Activated T-helper 17 cell treated with anti-CD3 and anti-CD28 coated beads, Interleukin-2, amount 50 U/mL, for 72 hours (primary cell): ENCODE results near the gene GFRA4. TPM values are rescaled to one million over a fixed set of nuclear protein-coding genes. Genes with fewer than 3 reads are reported as not detected.
"Not testable (repeated sequence)": the region's sequence is repeated elsewhere in the genome, so short reads cannot be mapped to it uniquely, and the experiment has no call there.

ENCODE experiments used
- ATAC-seq: fragments of 150-1000 bp; cut with Tn5 transposase; replicated peaks from 2 replicates; pipeline ENCODE4 v1.10.0; 2021; ENCODE audit warnings: mild to moderate bottlenecking, moderate library complexity
- H3K27ac Mint-ChIP-seq: one replicate; pipeline ENCODE4 v1.8.0; 2022; ENCODE audit warnings: mixed read lengths
- H3K27me3 Mint-ChIP-seq: one replicate; pipeline ENCODE4 v1.8.0; 2022; ENCODE audit warnings: mixed read lengths
- H3K36me3 Mint-ChIP-seq: one replicate; pipeline ENCODE4 v1.8.0; 2022; ENCODE audit warnings: low read depth, mild to moderate bottlenecking, mixed read lengths
- H3K4me1 Mint-ChIP-seq: one replicate; pipeline ENCODE4 v1.8.0; 2022; ENCODE audit warnings: mixed read lengths
- H3K4me3 Mint-ChIP-seq: one replicate; pipeline ENCODE4 v1.8.0; 2022; ENCODE audit warnings: mild to moderate bottlenecking, mixed read lengths
- H3K9me3 Mint-ChIP-seq: one replicate; pipeline ENCODE4 v1.8.0; 2022; ENCODE audit warnings: mixed read lengths
- total RNA-seq, 2 donors: library from RNA; stranded (reverse); gene quantifications; one replicate each; pipeline ENCODE4 v1.2.3, GENCODE V29; 2022

Gene GFRA4
- total RNA-seq, 2 donors from 2014 or later: not detected

GRCh38 chr20:3635346-3635745, 27.9 kb downstream of the GFRA4 start:
- Mint-ChIP-seq H3K4me3 (no peak overlapping the region), H3K36me3 (peaks cover 11% of the 10 kb centered on the region), H3K4me1 (no peaks in the 10 kb centered on the region), H3K9me3 (no peaks in the 10 kb centered on the region), H3K27ac (no peak overlapping the region), H3K27me3 (no peaks in the 10 kb centered on the region)
- ATAC-seq: no peak

GRCh38 chr20:3633913-3634478, 29.2 kb downstream of the GFRA4 start:
- no peaks in the 10 kb centered on the region for H3K27me3 Mint-ChIP-seq
- H3K4me3 Mint-ChIP-seq: no peak overlapping the region
- no peak overlapping the region for H3K27ac Mint-ChIP-seq
- no peak for ATAC-seq
- no peaks in the 10 kb centered on the region for H3K9me3 Mint-ChIP-seq
- no peaks in the 10 kb centered on the region for H3K4me1 Mint-ChIP-seq
- peaks cover 10% of the 10 kb centered on the region for H3K36me3 Mint-ChIP-seq

GRCh38 chr20:3632311-3633004, 30.7 kb downstream of the GFRA4 start:
- no peaks in the 10 kb centered on the region for H3K27me3 Mint-ChIP-seq
- no peak overlapping the region for H3K4me3 Mint-ChIP-seq
- H3K27ac Mint-ChIP-seq: no peak overlapping the region

GRCh38 chr20:3631534-3631933, 31.7 kb downstream of the GFRA4 start:
- ATAC-seq: no peak
- no peak overlapping the region for H3K4me3 Mint-ChIP-seq
- H3K27ac Mint-ChIP-seq: no peak overlapping the region
- no peaks in the 10 kb centered on the region for H3K9me3 Mint-ChIP-seq
- no peaks in the 10 kb centered on the region for H3K4me1 Mint-ChIP-seq
- no peaks in the 10 kb centered on the region for H3K27me3 Mint-ChIP-seq
- peaks cover 22% of the 10 kb centered on the region for H3K36me3 Mint-ChIP-seq

More at GRCh38 chr20:3632311-3633004, 30.7 kb downstream of the GFRA4 start:
- Mint-ChIP-seq H3K36me3 (peaks cover 16% of the 10 kb centered on the region), H3K4me1 (no peaks in the 10 kb centered on the region), H3K9me3 (no peaks in the 10 kb centered on the region)
- no peak for ATAC-seq

- no peak overlapping the region for H3K27ac Mint-ChIP-seq
- no peaks in the 10 kb centered on the region for H3K27me3 Mint-ChIP-seq
- no peaks in the 10 kb centered on the region for H3K9me3 Mint-ChIP-seq
- H3K4me1 Mint-ChIP-seq: no peaks in the 10 kb centered on the region
- no peak overlapping the region for H3K4me3 Mint-ChIP-seq
- ATAC-seq: no peak
- H3K36me3 Mint-ChIP-seq: peaks cover 22% of the 10 kb centered on the region
Measured at GRCh38 chr20:3630429-3630828, 32.8 kb downstream of the GFRA4 start.

GRCh38 chr20:3629893-3630292, 33.3 kb downstream of the GFRA4 start:
- Mint-ChIP-seq H3K27ac (no peak overlapping the region), H3K27me3 (no peaks in the 10 kb centered on the region), H3K4me3 (no peak overlapping the region), H3K9me3 (no peaks in the 10 kb centered on the region), H3K36me3 (peaks cover 27% of the 10 kb centered on the region), H3K4me1 (no peaks in the 10 kb centered on the region)
- no peak for ATAC-seq

- H3K4me3 Mint-ChIP-seq: no peak overlapping the region
- H3K27ac Mint-ChIP-seq: no peak overlapping the region
- H3K4me1 Mint-ChIP-seq: no peaks in the 10 kb centered on the region
- no peaks in the 10 kb centered on the region for H3K27me3 Mint-ChIP-seq
- peaks cover 32% of the 10 kb centered on the region for H3K36me3 Mint-ChIP-seq
- no peak for ATAC-seq
- no peaks in the 10 kb centered on the region for H3K9me3 Mint-ChIP-seq
Measured at GRCh38 chr20:3628502-3629314, 34.5 kb downstream of the GFRA4 start.

GRCh38 chr20:3627476-3627875, 35.7 kb downstream of the GFRA4 start:
- no peak for ATAC-seq
- Mint-ChIP-seq H3K27ac (no peak overlapping the region), H3K4me1 (no peaks in the 10 kb centered on the region)

GRCh38 chr20:3622406-3622805, 40.8 kb downstream of the GFRA4 start:
- peaks cover 16% of the 10 kb centered on the region for H3K36me3 Mint-ChIP-seq
- no peaks in the 10 kb centered on the region for H3K9me3 Mint-ChIP-seq
- no peaks in the 10 kb centered on the region for H3K27me3 Mint-ChIP-seq

More at GRCh38 chr20:3627476-3627875, 35.7 kb downstream of the GFRA4 start:
- no peak overlapping the region for H3K4me3 Mint-ChIP-seq
- no peaks in the 10 kb centered on the region for H3K27me3 Mint-ChIP-seq
- no peaks in the 10 kb centered on the region for H3K9me3 Mint-ChIP-seq
- peaks cover 32% of the 10 kb centered on the region for H3K36me3 Mint-ChIP-seq

GRCh38 chr20:3621111-3621510, 42.1 kb downstream of the GFRA4 start:
- Mint-ChIP-seq H3K4me1 (no peaks in the 10 kb centered on the region), H3K27ac (no peak overlapping the region), H3K4me3 (no peak overlapping the region), H3K9me3 (no peaks in the 10 kb centered on the region), H3K27me3 (no peaks in the 10 kb centered on the region), H3K36me3 (peaks cover 11% of the 10 kb centered on the region)
- no peak for ATAC-seq

More at GRCh38 chr20:3622406-3622805, 40.8 kb downstream of the GFRA4 start:
- Mint-ChIP-seq H3K4me3 (no peak overlapping the region), H3K4me1 (no peaks in the 10 kb centered on the region), H3K27ac (peak overlapping the region; percentile 65)
- no peak for ATAC-seq

- no peaks in the 10 kb centered on the region for H3K27me3 Mint-ChIP-seq
- no peak overlapping the region for H3K27ac Mint-ChIP-seq
- no peaks in the 10 kb centered on the region for H3K9me3 Mint-ChIP-seq
- no peaks in the 10 kb centered on the region for H3K36me3 Mint-ChIP-seq
- H3K4me1 Mint-ChIP-seq: no peaks in the 10 kb centered on the region
- H3K4me3 Mint-ChIP-seq: no peak overlapping the region
- ATAC-seq: no peak
Measured at GRCh38 chr20:3616250-3616649, 46.9 kb downstream of the GFRA4 start.

GRCh38 chr20:3615171-3615840, 47.9 kb downstream of the GFRA4 start:
- not testable (repeated sequence) for H3K9me3 Mint-ChIP-seq, ATAC-seq, H3K4me3 Mint-ChIP-seq, H3K27me3 Mint-ChIP-seq, H3K36me3 Mint-ChIP-seq, H3K27ac Mint-ChIP-seq, H3K4me1 Mint-ChIP-seq

- Mint-ChIP-seq H3K27me3 (no peaks in the 10 kb centered on the region), H3K27ac (no peak overlapping the region), H3K4me1 (no peaks in the 10 kb centered on the region), H3K36me3 (peaks cover 6% of the 10 kb centered on the region), H3K9me3 (no peaks in the 10 kb centered on the region), H3K4me3 (no peak overlapping the region)
- ATAC-seq: no peak
Measured at GRCh38 chr20:3614466-3614865, 48.7 kb downstream of the GFRA4 start.

GRCh38 chr20:3613821-3614440, 49.3 kb downstream of the GFRA4 start:
- peaks cover 11% of the 10 kb centered on the region for H3K36me3 Mint-ChIP-seq
- H3K27ac Mint-ChIP-seq: no peak overlapping the region
- no peaks in the 10 kb centered on the region for H3K9me3 Mint-ChIP-seq
- no peak overlapping the region for H3K4me3 Mint-ChIP-seq
- no peak for ATAC-seq
- no peaks in the 10 kb centered on the region for H3K27me3 Mint-ChIP-seq
- H3K4me1 Mint-ChIP-seq: no peaks in the 10 kb centered on the region
